SKM-1 (cell line): ENCODE measurements around the gene ASPN.
"Not testable (repeated sequence)": the region's sequence is repeated elsewhere in the genome, so short reads cannot be mapped to it uniquely, and the experiment has no call there.

Experiments used
- DNase-seq: peaks from one replicate; lab custom pipeline; 2025; ENCODE audit not compliant: unreplicated experiment; lab: John Stamatoyannopoulos, UW

The ASPN gene

GRCh38 chr9:92423612-92424011, 58.7 kb downstream of the ASPN start:
- no peak for DNase-seq

GRCh38 chr9:92422611-92423338, 59.5 kb downstream of the ASPN start:
- DNase-seq = no peak

- DNase-seq = no peak
Observed at GRCh38 chr9:92414566-92414965, 67.7 kb downstream of the ASPN start.

GRCh38 chr9:92411157-92411556, 71.1 kb downstream of the ASPN start:
- not testable (repeated sequence) for DNase-seq

GRCh38 chr9:92408747-92409478, 73.4 kb downstream of the ASPN start:
- no peak for DNase-seq

GRCh38 chr9:92407818-92408217, 74.5 kb downstream of the ASPN start:
- no peak for DNase-seq

GRCh38 chr9:92406477-92406876, 75.8 kb downstream of the ASPN start:
- DNase-seq = peak; percentile 23
